Activated naive CD4-positive, alpha-beta T cell treated with anti-CD3 and anti-CD28 coated beads for 36 hours (primary cell): ENCODE results near the gene FAM53C. TPM values are rescaled to one million over a fixed set of nuclear protein-coding genes. Genes with fewer than 3 reads are reported as not detected.

ENCODE experiments used
- CTCF ChIA-PET: fragments of 350-600 bp; sonication (Branson Sonifier 250); formaldehyde crosslinking; loops from one replicate; lab custom pipeline; 2021; ENCODE audit warnings: antibody characterized with exemption; lab: Charles Lee
- DNase-seq: peaks from one replicate; pipeline ENCODE4 v3.0.0-alpha.2; 2020
- H3K27ac Mint-ChIP-seq: one replicate; pipeline ENCODE4 v1.8.0; 2021; ENCODE audit warnings: mild to moderate bottlenecking, mixed read lengths
- H3K27me3 Mint-ChIP-seq: one replicate; pipeline ENCODE4 v1.8.0; 2021; ENCODE audit warnings: low read depth, mixed read lengths
- H3K36me3 Mint-ChIP-seq: one replicate; pipeline ENCODE4 v1.8.0; 2021; ENCODE audit warnings: low read depth, mixed read lengths
- H3K4me1 Mint-ChIP-seq: one replicate; pipeline ENCODE4 v1.8.0; 2021; ENCODE audit warnings: low read depth, mixed read lengths
- H3K4me3 Mint-ChIP-seq: one replicate; pipeline ENCODE4 v1.8.0; 2021; ENCODE audit warnings: mild to moderate bottlenecking, moderate library complexity, mixed read lengths
- H3K9me3 Mint-ChIP-seq: one replicate; pipeline ENCODE4 v1.8.0; 2021; ENCODE audit warnings: mixed read lengths
- intact Hi-C: fragments of 100-400 bp; cut with micrococcal nuclease; formaldehyde crosslinking; loops from one replicate; pipeline ENCODE4 v1.15.1; 2023
- total RNA-seq, 2 experiments: library from RNA; stranded (reverse); gene quantifications; one replicate each; pipeline ENCODE4 v1.2.3, GENCODE V29; 2021

FAM53C gene
- total RNA-seq, 2 experiments from 2014 or later = 20.7 to 21.8 TPM

DNA sequence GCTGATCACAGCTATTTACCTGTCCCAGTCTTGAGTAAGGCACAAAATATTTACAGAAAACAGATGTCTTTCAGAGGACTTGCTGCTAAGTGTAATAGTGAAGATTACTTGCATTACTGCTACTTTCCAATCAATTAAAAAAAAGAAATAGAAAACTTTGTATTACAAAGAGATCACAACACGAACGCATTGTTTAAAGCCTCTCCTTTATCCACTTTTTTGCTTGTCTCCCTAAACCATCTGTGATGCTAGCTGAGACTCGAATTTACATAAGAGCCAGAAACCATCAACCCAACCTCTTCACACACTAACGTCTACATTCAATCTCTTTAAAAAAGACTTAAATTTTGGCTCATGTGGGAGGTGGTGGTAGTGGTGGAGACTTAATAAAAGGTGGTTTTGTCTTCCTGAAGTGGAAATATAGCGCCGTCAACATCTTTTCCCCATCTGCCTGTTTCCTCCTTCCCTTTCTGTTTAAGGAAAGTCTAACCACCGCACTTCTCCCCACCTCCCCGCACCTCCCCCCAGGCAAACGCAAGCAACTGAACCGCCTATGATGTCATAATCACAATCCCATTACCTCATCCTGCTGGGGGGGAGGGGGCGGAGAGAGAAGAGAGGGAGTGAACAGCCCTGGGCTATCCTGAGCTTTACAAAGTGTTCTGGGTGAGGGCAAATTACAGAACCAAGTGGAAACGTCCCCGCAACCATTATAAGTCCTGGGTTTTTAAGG lies 948 bp upstream of the FAM53C start:
- peak; percentile 83 for DNase-seq
- Mint-ChIP-seq H3K4me1 (peaks cover 28% of the 10 kb centered on the region), H3K27ac (peak overlapping the region; percentile 98), H3K36me3 (peaks cover 4% of the 10 kb centered on the region), H3K4me3 (peak overlapping the region; percentile 87), H3K27me3 (no peaks in the 10 kb centered on the region), H3K9me3 (no peaks in the 10 kb centered on the region)
- CTCF ChIA-PET = interaction anchor here (8.0 kb wide), 1 partner anchor 15 kb away, joined by 176 read pairs; the partner anchor contains the start of gene KDM3B
- intact Hi-C loops = loop anchor here (2.0 to 10.0 kb wide), 3 partner anchors 70 to 958 kb away; partner anchors contain the start of genes HSPA9 and MATR3

DNA sequence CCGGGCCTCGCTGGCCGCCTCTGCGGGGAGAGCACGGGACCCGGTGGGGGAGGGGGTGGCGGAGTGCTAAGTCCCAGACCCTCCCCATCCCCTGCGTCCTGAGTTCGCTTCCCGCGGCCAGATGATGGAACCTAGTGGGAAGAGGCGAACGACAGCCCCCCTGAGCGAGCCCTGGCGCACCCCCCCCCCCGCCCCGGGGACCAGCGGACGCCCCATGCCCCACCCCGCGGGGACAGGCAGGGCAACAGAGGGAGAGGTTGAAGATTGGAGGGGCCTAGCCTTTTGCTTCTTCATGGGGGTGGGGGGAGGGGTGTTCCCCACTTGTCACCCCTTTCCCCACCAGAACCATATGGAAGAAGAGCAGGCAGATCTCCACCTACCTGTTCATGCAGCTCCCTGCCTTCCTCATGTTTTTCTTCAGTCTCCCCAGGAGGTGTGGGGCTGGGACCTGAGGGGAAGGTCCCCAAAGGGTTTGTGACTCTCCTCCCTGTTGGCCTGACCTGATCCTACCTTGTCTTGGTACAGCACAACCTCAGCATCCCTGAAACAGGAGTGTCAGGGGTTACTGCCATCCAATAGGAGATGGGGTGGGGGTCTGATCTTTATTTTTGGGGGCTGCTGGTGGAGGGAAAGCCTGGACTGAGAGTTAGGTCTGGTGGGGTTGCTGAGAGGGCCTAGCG lies 485 bp downstream of the FAM53C start:
- H3K27me3 Mint-ChIP-seq = no peaks in the 10 kb centered on the region

DNA sequence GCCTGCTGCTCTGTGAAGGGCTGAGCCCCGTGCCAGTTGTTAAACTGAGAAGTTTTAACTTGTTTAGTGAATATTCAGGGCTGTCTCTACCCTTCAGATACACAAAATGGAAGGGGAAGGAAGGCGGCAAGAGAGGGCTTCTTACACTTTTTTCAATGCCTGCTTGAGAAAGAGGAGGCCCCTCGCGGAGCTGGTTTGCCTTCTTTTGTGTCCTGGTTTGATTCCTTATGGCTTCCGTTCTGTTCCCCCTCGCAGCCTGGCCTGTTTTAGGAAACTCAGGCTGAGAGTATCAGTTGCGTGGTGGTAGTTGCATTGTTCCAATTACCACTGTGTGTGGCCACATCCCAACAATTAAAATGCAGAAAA lies 1.0 kb downstream of the FAM53C start:
- Mint-ChIP-seq H3K4me1 (peaks cover 27% of the 10 kb centered on the region), H3K9me3 (no peaks in the 10 kb centered on the region), H3K27ac (peak overlapping the region; percentile 86), H3K27me3 (no peaks in the 10 kb centered on the region), H3K36me3 (peaks cover 6% of the 10 kb centered on the region), H3K4me3 (peak overlapping the region; percentile 87)
- intact Hi-C loops = loop anchor here (5.0 to 10.0 kb wide), 2 partner anchors 68 to 956 kb away; partner anchors contain the start of gene MATR3
- CTCF ChIA-PET = interaction anchor here (0.8 to 8.0 kb wide), 5 partner anchors 8 to 165 kb away, joined by 3 to 176 read pairs (median 4); partner anchors contain the start of gene KDM3B
- DNase-seq = peak; percentile 12

More for the DNA sequence above, 485 bp downstream of the FAM53C start:
- intact Hi-C loops = loop anchor here (1.0 to 10.0 kb wide), 6 partner anchors 14 to 956 kb away; partner anchors contain the start of genes CDC23, EGR1, ETF1 and KDM3B
- Mint-ChIP-seq H3K36me3 (peaks cover 6% of the 10 kb centered on the region), H3K9me3 (no peaks in the 10 kb centered on the region), H3K4me1 (peaks cover 27% of the 10 kb centered on the region), H3K4me3 (peak overlapping the region; percentile 87), H3K27ac (peak overlapping the region; percentile 86)
- CTCF ChIA-PET = interaction anchor here (0.5 to 8.0 kb wide), 2 partner anchors 14 to 125 kb away, joined by 3 to 176 read pairs; partner anchors contain the start of gene KDM3B
- DNase-seq = peak; percentile 26

DNA sequence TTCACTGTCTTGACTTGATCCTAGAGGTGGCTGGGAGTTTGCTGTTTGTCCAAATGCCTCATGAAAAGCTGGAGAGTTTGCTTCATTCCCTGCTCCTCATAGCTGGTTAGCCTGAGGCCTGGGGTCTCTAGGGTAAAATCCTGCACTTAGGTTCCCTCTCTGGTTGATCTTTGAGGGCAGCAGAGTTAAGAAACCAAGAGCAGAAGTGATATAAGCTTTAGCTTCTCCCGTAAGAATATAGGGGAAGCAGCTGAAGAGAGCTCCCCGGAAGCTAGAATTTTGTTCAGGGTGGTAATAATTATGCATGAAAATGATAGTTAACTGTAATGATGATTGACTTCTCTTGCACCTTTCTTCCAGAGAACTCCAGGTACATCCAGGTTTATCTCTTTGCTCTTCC lies 1.4 kb downstream of the FAM53C start:
- peaks cover 27% of the 10 kb centered on the region for H3K4me1 Mint-ChIP-seq
- H3K27me3 Mint-ChIP-seq = no peaks in the 10 kb centered on the region
- no peak for DNase-seq
- H3K36me3 Mint-ChIP-seq = peaks cover 8% of the 10 kb centered on the region
- H3K4me3 Mint-ChIP-seq = peak overlapping the region; percentile 87
- intact Hi-C loops = loop anchor here (5.0 to 10.0 kb wide), 2 partner anchors 68 to 955 kb away; partner anchors contain the start of gene MATR3
- CTCF ChIA-PET = interaction anchor here (0.8 to 8.0 kb wide), 5 partner anchors 9 to 165 kb away, joined by 3 to 176 read pairs (median 4); partner anchors contain the start of gene KDM3B
- H3K9me3 Mint-ChIP-seq = no peaks in the 10 kb centered on the region
- H3K27ac Mint-ChIP-seq = peak overlapping the region; percentile 86

DNA sequence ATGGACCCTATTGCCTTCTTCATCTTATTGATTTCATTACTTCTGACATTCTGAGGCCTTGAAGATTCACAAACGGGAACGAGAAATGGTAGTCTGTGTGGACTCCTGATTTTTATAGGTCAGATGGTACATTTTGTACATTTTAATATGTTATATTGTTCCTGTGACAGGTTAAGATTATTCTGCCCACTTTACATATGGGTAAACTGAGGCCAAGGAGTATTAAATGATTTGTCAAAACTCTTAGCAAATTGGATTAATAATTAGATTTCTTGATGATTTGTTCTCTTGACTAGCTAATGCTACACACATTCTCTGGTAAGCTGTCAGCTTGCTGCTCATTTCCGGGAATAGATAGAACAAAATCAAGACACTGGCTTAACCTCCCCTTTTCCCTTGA lies 1.9 kb downstream of the FAM53C start:
- no peaks in the 10 kb centered on the region for H3K9me3 Mint-ChIP-seq
- peaks cover 9% of the 10 kb centered on the region for H3K36me3 Mint-ChIP-seq
- no peak for DNase-seq
- intact Hi-C loops = no loop called here
- H3K4me1 Mint-ChIP-seq = peaks cover 27% of the 10 kb centered on the region
- peak overlapping the region; percentile 14 for H3K4me3 Mint-ChIP-seq
- H3K27ac Mint-ChIP-seq = no peak overlapping the region
- CTCF ChIA-PET = interaction anchor here (0.6 to 8.0 kb wide), 6 partner anchors 8 to 164 kb away, joined by 3 to 176 read pairs (median 4); partner anchors contain the start of gene KDM3B
- no peaks in the 10 kb centered on the region for H3K27me3 Mint-ChIP-seq

DNA sequence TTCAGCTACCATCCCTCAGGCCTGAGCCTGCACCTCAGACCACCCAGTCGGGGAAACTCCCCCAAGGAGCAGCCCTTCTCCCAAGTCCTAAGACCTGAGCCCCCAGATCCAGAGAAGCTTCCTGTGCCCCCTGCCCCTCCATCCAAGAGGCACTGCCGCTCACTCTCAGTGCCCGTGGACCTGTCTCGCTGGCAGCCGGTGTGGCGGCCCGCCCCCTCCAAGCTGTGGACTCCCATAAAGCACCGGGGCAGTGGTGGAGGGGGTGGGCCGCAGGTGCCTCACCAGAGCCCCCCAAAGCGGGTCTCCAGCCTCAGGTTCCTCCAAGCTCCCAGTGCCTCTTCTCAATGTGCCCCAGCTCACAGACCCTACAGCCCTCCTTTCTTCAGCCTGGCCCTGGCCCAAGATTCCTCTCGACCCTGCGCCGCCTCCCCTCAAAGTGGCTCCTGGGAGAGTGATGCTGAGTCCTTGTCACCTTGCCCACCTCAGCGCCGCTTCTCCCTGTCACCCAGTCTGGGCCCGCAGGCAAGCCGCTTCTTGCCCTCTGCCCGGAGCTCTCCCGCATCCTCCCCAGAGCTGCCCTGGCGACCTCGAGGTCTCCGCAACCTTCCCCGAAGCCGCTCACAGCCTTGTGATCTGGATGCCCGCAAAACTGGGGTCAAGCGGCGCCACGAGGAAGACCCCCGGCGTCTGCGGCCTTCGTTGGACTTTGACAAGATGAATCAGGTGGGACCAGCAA lies 7.0 kb downstream of the FAM53C start:
- intact Hi-C loops = no loop called here
- DNase-seq = no peak
- Mint-ChIP-seq H3K9me3 (no peaks in the 10 kb centered on the region), H3K4me3 (no peak overlapping the region), H3K27ac (no peak overlapping the region), H3K27me3 (no peaks in the 10 kb centered on the region), H3K4me1 (peaks cover 10% of the 10 kb centered on the region), H3K36me3 (peaks cover 25% of the 10 kb centered on the region)
- CTCF ChIA-PET = interaction anchor here (0.7 to 1.5 kb wide), 3 partner anchors 10 to 181 kb away, joined by 3 read pairs; no protein-coding TSS in a partner anchor

DNA sequence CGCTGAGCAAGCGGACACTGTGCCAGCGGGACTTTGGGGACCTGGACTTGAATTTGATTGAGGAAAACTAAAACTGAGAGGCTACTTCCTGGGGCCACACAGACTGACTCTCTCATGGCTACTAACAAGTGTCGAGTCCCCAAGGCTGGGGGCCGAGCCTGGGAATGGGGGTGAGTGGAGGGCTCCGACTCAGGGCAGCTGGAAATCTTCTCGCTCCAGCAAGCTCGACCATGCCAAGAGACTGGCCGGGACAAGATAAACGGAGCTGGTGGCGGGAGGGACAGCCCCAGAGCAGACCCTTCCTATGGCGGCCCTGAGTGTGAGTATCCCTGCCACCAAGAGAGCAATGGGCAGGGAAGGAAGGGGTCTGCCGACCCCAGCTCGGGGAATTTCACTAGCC lies 8.8 kb downstream of the FAM53C start:
- intact Hi-C loops = no loop called here
- CTCF ChIA-PET = no interaction called here
- Mint-ChIP-seq H3K9me3 (peaks cover 3% of the 10 kb centered on the region), H3K36me3 (peaks cover 23% of the 10 kb centered on the region), H3K4me3 (no peak overlapping the region), H3K27me3 (no peaks in the 10 kb centered on the region), H3K27ac (no peak overlapping the region), H3K4me1 (peaks cover 4% of the 10 kb centered on the region)
- DNase-seq = no peak

DNA sequence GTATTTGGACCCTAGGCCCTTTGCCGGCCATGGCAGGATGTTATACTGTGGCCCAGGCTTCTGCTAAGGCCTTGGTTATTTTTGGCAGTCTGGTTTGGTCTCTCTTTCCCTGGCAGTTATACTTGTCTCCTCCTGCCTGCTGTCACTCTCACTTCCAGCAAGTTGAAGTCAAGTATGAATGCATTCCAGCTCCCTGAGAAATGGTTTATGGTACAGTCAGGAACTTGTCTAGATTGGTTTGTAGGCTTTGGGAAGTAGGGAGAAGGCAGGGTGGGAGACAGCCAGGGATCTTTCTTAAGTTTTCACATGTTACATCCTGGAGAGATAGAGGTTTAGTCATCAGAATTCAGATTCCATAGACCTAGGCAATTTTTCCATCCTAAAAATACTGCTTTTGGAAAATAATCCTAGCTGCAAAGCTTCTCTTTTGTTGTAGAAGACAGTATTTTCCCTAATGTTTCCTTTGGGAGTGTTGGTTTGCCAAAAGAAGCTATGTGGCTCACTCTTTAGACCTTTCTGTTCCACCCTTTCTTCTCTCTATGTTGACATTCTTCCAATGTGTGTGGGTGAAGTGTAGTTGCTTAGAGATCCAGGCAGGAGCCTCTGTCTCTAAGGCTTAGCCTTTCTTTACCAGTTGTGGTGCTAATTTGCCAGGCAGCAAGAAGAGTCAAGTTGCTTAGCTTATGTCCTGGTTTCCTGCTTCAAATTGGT lies 11.9 kb downstream of the FAM53C start:
- no peak for DNase-seq
- no peak overlapping the region for H3K4me3 Mint-ChIP-seq
- CTCF ChIA-PET = interaction anchor here (0.9 to 6.4 kb wide), 3 partner anchors 11 to 63 kb away, joined by 3 to 176 read pairs (median 90); partner anchors contain the start of genes CDC25C and FAM53C
- intact Hi-C loops = no loop called here
- H3K9me3 Mint-ChIP-seq = peaks cover 7% of the 10 kb centered on the region
- peaks cover 21% of the 10 kb centered on the region for H3K4me1 Mint-ChIP-seq
- H3K27ac Mint-ChIP-seq = no peak overlapping the region
- no peaks in the 10 kb centered on the region for H3K27me3 Mint-ChIP-seq
- peaks cover 20% of the 10 kb centered on the region for H3K36me3 Mint-ChIP-seq

DNA sequence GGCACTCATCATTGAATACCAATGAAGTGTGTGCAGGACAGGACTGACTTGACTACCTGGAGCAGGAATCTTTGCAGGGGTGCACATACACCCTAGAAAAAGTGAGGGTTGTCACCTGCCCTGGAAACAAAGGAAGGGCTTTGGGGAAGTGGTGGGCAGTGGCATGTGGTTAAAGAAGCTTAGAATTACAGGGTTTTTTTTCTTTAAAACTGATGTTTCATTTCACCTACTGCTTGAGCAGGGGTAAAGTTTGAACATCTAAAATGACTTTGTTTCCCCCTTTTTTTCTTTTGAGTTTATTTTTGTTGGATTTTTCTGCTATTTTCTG lies 12.5 kb downstream of the FAM53C start:
- Mint-ChIP-seq H3K27ac (no peak overlapping the region), H3K4me3 (no peak overlapping the region), H3K27me3 (no peaks in the 10 kb centered on the region), H3K9me3 (peaks cover 7% of the 10 kb centered on the region), H3K36me3 (peaks cover 16% of the 10 kb centered on the region), H3K4me1 (peaks cover 27% of the 10 kb centered on the region)
- CTCF ChIA-PET = interaction anchor here (0.9 to 6.4 kb wide), 3 partner anchors 11 to 63 kb away, joined by 3 to 176 read pairs (median 90); partner anchors contain the start of genes CDC25C and FAM53C
- no peak for DNase-seq
- intact Hi-C loops = no loop called here

DNA sequence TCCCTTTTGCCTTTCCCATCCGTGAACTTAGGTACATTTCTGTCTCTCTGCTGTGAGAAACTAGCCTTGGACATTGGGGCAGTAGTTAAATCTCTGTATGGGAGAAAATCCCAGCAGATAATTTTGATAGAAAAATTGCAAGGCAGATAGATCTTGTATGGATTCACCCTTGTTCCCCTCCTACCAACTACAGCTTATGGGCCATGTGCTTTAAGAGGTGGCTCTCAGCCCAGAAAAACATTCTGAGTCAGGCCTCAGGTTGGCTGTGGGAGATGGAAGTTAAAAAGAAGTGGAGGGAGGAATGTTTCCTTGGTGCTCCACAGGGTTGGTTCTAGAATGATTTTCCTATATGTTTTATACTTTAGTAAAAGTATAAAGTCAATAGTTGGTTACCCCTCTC lies 13.0 kb downstream of the FAM53C start:
- Mint-ChIP-seq H3K4me1 (peaks cover 31% of the 10 kb centered on the region), H3K36me3 (peaks cover 14% of the 10 kb centered on the region), H3K4me3 (no peak overlapping the region), H3K27ac (no peak overlapping the region), H3K27me3 (no peaks in the 10 kb centered on the region), H3K9me3 (peaks cover 7% of the 10 kb centered on the region)
- no peak for DNase-seq
- CTCF ChIA-PET = interaction anchor here (1.1 to 6.4 kb wide), 8 partner anchors 12 to 180 kb away, joined by 3 to 176 read pairs (median 5); partner anchors contain the start of genes CDC25C and FAM53C
- intact Hi-C loops = no loop called here

DNA sequence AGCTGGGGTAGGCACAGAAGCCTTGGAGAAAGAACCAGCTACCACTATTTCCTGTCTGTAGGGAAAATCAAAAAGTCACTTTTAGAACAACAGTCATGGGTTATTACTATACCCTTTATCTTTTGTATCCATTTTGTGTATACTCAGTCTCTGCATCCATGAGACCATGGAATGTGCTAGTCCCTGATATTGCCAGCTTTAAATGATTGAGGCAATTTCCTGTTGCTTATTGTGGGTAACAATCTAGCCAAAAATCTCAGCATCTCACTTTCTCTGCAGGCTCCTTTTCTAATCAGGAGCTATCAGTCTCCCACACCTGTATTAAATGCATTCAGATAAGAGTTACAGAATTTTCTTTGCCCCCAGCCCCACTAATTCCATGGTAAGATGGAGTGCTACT lies 13.5 kb downstream of the FAM53C start:
- Mint-ChIP-seq H3K27me3 (no peaks in the 10 kb centered on the region), H3K36me3 (peaks cover 14% of the 10 kb centered on the region), H3K9me3 (peaks cover 7% of the 10 kb centered on the region)

More for the DNA sequence above, 13.5 kb downstream of the FAM53C start:
- Mint-ChIP-seq H3K4me1 (peaks cover 33% of the 10 kb centered on the region), H3K27ac (peak overlapping the region; percentile 58), H3K4me3 (peak overlapping the region; percentile 57)
- DNase-seq = no peak
- CTCF ChIA-PET = interaction anchor here (0.5 to 6.4 kb wide), 39 partner anchors 9 to 224 kb away, joined by 3 to 176 read pairs (median 5); partner anchors contain the start of genes BRD8, CDC23, CDC25C and EGR1
- intact Hi-C loops = no loop called here
